Measurements from ENCODE around the gene AGR3.
"Not testable (repeated sequence)": the region's sequence is repeated elsewhere in the genome, so short reads cannot be mapped to it uniquely, and the experiment has no call there.

Gene AGR3

GRCh38 chr7:16880554-16880953 is 1.2 kb downstream of the AGR3 start:
- no peak overlapping the region for H3K4me3 ChIP-seq (ENCODE audit: low read length)
- no peak for DNase-seq (ENCODE audit: low read depth)
- no peak for TF ChIP-seq CTCF (IDR thresholded peaks at IDR 0.05; ENCODE audit: insufficient read depth, low read depth, low read length, missing control alignments)

- no peak for DNase-seq (ENCODE audit: low read depth)
- no peak for TF ChIP-seq CTCF (IDR thresholded peaks at IDR 0.05; ENCODE audit: insufficient read depth, low read depth, low read length, missing control alignments)
- no peak overlapping the region for H3K4me3 ChIP-seq (ENCODE audit: low read length)
Observed at GRCh38 chr7:16879181-16879580, 2.6 kb downstream of the AGR3 start.

GRCh38 chr7:16875861-16876260 is 5.9 kb downstream of the AGR3 start:
- no peak for DNase-seq (ENCODE audit: low read depth)
- no peak overlapping the region for H3K4me3 ChIP-seq (ENCODE audit: low read length)
- no peak for TF ChIP-seq CTCF (IDR thresholded peaks at IDR 0.05; ENCODE audit: insufficient read depth, low read depth, low read length, missing control alignments)

GRCh38 chr7:16874066-16874465 is 7.7 kb downstream of the AGR3 start:
- DNase-seq (ENCODE audit: low read depth), result no peak
- no peak for TF ChIP-seq CTCF (IDR thresholded peaks at IDR 0.05; ENCODE audit: insufficient read depth, low read depth, low read length, missing control alignments)
- no peak overlapping the region for H3K4me3 ChIP-seq (ENCODE audit: low read length)

- no peak for DNase-seq (ENCODE audit: low read depth)
- no peak for TF ChIP-seq CTCF (IDR thresholded peaks at IDR 0.05; ENCODE audit: insufficient read depth, low read depth, low read length, missing control alignments)
- H3K4me3 ChIP-seq (ENCODE audit: low read length), result no peak overlapping the region
Observed at GRCh38 chr7:16867328-16867727, 14.5 kb downstream of the AGR3 start.

- DNase-seq (ENCODE audit: low read depth); H3K4me3 ChIP-seq (ENCODE audit: low read length): not testable (repeated sequence)
Observed at GRCh38 chr7:16853189-16853588, 28.6 kb downstream of the AGR3 start.

- peak; percentile 10 for DNase-seq (ENCODE audit: low read depth)
- no peak overlapping the region for H3K4me3 ChIP-seq (ENCODE audit: low read length)
- no peak for TF ChIP-seq CTCF (IDR thresholded peaks at IDR 0.05; ENCODE audit: insufficient read depth, low read depth, low read length, missing control alignments)
Observed at GRCh38 chr7:16851829-16852228, 30.0 kb downstream of the AGR3 start.
